ENCODE measurements around the gene INAFM2. TPM values are rescaled to one million over a fixed set of nuclear protein-coding genes. Genes with fewer than 3 reads are reported as not detected.

The INAFM2 gene
- total RNA-seq = 9.5 TPM in 2 replicates

DNA sequence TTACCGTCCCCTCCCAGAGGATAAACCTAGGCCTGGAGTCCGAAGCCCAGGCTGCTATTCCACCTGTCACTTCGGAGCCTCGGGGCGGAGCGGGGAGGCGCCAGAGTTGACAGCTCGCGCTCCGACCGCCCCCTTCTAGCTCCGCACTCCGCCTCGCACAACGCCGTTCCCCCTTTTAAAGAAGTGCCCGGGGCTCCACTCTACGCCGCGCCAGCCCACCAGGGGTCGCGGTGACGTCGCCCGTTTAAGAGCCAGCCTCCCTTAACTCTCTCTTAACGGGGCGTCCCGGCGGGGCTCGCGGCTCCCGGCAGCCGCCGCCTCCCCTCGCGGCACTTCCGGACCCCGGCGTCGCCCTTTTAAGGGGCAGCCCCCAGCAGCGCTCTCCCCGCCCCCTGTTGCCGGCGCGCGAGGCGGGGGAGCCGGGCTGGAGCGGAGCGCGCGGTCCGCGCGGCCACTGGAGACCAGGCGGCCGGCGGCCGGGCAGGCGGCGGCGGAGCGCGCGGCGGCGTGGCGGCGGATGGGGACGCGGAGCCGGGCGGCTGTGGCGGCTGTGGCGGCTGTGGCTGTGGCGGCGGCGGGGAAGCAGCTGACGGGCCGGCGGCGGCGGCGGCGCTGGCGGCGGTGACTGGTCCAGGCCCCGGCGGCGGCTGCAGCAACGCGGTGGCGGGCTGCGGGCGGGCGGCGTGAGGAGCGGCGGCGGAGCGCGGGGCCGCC lies at the start of gene INAFM2:
Gene INAFM2 (plus strand): TSS at position 454 of the 714 bp plus-strand sequence. CDS start 364 bp downstream, outside the sequence.
- DNase-seq = peak; percentile 88
- Mint-ChIP-seq H3K9me3 (no peaks in the 10 kb centered on the region), H3K4me3 (peak within 1 kb of the TSS; percentile 80), H3K27ac (peak within 1 kb of the TSS; percentile 65), H3K27me3 (no peaks in the 10 kb centered on the region), H3K4me1 (peaks cover 29% of the 10 kb centered on the region), H3K36me3 (ENCODE audit: low read depth) (no peaks in the 10 kb centered on the region)
- peak; percentile 92 for ATAC-seq (ENCODE audit: low read depth)
- intact Hi-C loops (cut with micrococcal nuclease) = loop anchor here (1.0 to 5.0 kb wide), 8 partner anchors 10 to 541 kb away; partner anchors contain the start of genes BMF, BUB1B, DISP2 and EIF2AK4
- ChIA-PET POLR2A (interaction anchor here (0.6 to 2.3 kb wide), 17 partner anchors 9 to 541 kb away, joined by 3 to 34 read pairs (median 4); partner anchors contain the start of genes BAHD1, CCDC32, FSIP1 and KNSTRN), CTCF (interaction anchor here (0.8 to 20.0 kb wide), 11 partner anchors 9 to 278 kb away, joined by 3 to 310 read pairs (median 4); partner anchors contain the start of genes CCDC9B and PLCB2)
- no peak for TF ChIP-seq CTCF (IDR thresholded peaks at IDR 0.05)

GRCh38 chr15:40274350-40275274 lies 48.9 kb upstream of the INAFM2 start:
- no peak overlapping the region for H3K27ac Mint-ChIP-seq
- CTCF ChIA-PET = interaction anchor here (0.6 to 11.8 kb wide), 43 partner anchors 10 to 589 kb away, joined by 3 to 228 read pairs (median 5); partner anchors contain the start of genes PAK6, PLCB2 and SRP14
- peaks cover 25% of the 10 kb centered on the region for H3K4me1 Mint-ChIP-seq
- peaks cover 2% of the 10 kb centered on the region for H3K27me3 Mint-ChIP-seq
- H3K4me3 Mint-ChIP-seq = no peak overlapping the region
- TF ChIP-seq CTCF (IDR thresholded peaks at IDR 0.05) = peak; percentile 97
- DNase-seq = peak; percentile 86
- POLR2A ChIA-PET = interaction anchor here (0.6 to 3.1 kb wide), 7 partner anchors 10 to 231 kb away, joined by 3 to 16 read pairs (median 7); no protein-coding TSS in a partner anchor
- H3K36me3 Mint-ChIP-seq (ENCODE audit: low read depth) = no peaks in the 10 kb centered on the region
- no peaks in the 10 kb centered on the region for H3K9me3 Mint-ChIP-seq
- intact Hi-C loops (cut with micrococcal nuclease) = loop anchor here (1.0 to 5.0 kb wide), 7 partner anchors 37 to 488 kb away; partner anchors contain the start of gene PAK6
- ATAC-seq (ENCODE audit: low read depth) = peak; percentile 82

- no peak for TF ChIP-seq CTCF (IDR thresholded peaks at IDR 0.05)
- ChIA-PET POLR2A (interaction anchor here (1.1 to 3.1 kb wide), 3 partner anchors 58 to 228 kb away, joined by 7 to 16 read pairs (median 8); no protein-coding TSS in a partner anchor), CTCF (interaction anchor here (0.9 to 11.8 kb wide), 14 partner anchors 10 to 490 kb away, joined by 3 to 228 read pairs (median 10); partner anchors contain the start of gene PLCB2)
- ATAC-seq (ENCODE audit: low read depth) (no peak), DNase-seq (no peak)
- Mint-ChIP-seq H3K27ac (no peak overlapping the region), H3K4me3 (no peak overlapping the region), H3K27me3 (peaks cover 2% of the 10 kb centered on the region), H3K9me3 (no peaks in the 10 kb centered on the region), H3K36me3 (ENCODE audit: low read depth) (no peaks in the 10 kb centered on the region), H3K4me1 (peaks cover 26% of the 10 kb centered on the region)
- intact Hi-C loops (cut with micrococcal nuclease) = no loop called here
These were observed 48.0 kb upstream of the INAFM2 start for GRCh38 chr15:40275523-40275922.

DNA sequence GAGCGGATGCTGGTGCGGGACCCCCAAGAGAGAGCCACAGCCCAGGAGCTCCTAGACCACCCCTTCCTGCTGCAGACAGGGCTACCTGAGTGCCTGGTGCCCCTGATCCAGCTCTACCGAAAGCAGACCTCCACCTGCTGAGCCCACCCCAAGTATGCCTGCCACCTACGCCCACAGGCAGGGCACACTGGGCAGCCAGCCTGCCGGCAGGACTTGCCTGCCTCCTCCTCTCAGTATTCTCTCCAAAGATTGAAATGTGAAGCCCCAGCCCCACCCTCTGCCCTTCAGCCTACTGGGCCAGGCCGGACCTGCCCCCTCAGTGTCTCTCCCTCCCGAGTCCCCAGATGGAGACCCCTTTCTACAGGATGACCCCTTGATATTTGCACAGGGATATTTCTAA lies 47.5 kb upstream of the INAFM2 start:
- H3K4me3 Mint-ChIP-seq = no peak overlapping the region
- no peak overlapping the region for H3K27ac Mint-ChIP-seq
- no peaks in the 10 kb centered on the region for H3K36me3 Mint-ChIP-seq (ENCODE audit: low read depth)
- H3K9me3 Mint-ChIP-seq = no peaks in the 10 kb centered on the region
- intact Hi-C loops (cut with micrococcal nuclease) = no loop called here
- POLR2A ChIA-PET = interaction anchor here (0.9 to 2.4 kb wide), 2 partner anchors 32 to 169 kb away, joined by 3 to 8 read pairs; partner anchors contain the start of gene PLCB2
- CTCF ChIA-PET = interaction anchor here (1.3 to 11.8 kb wide), 8 partner anchors 34 to 388 kb away, joined by 3 to 228 read pairs (median 16); no protein-coding TSS in a partner anchor
- peaks cover 5% of the 10 kb centered on the region for H3K27me3 Mint-ChIP-seq
- no peak for TF ChIP-seq CTCF (IDR thresholded peaks at IDR 0.05)
- ATAC-seq (ENCODE audit: low read depth) = no peak
- DNase-seq = no peak
- peaks cover 27% of the 10 kb centered on the region for H3K4me1 Mint-ChIP-seq

Data from activated B cell treated with CpG ODN at 0.5 μM for 24 hours (primary cell).